Spinal cord (tissue), 4 donors: ENCODE measurements around the gene PPT1. TPM values are rescaled to one million over a fixed set of nuclear protein-coding genes. Genes with fewer than 3 reads are reported as not detected.

Source experiments
- polyA plus RNA-seq, 2 donors: library from polyadenylated mRNA; unstranded; fragments of 120-200 nt; gene quantifications; one replicate each; pipeline ENCODE4 v1.2.1, GENCODE V29; 2013; ENCODE audit not compliant: insufficient read length in 2 of 2
- total RNA-seq, 2 donors: library from RNA; depleted of rRNA in 1 of 2; stranded (reverse); fragments of 120-200 nt in 1 of 2; fragments of >200 nt in 1 of 2; gene quantifications; one replicate each; pipeline versions ENCODE4 v1.2.3 to v1.2.4, GENCODE V29; 2013 to 2014

Gene PPT1
- total and polyA plus RNA-seq, 4 donors: 87.4 to 124 (median 115) TPM

Other genes with a start within 250 kb of the PPT1 start
- gene TRIT1, start 213.7 kb downstream of the PPT1 start, total RNA-seq: 10 to 100 TPM; 33.5 to 35.6 TPM
- 10 to 100 TPM; 25.8 to 30.6 TPM for gene TRIT1, start 213.7 kb downstream of the PPT1 start, polyA plus RNA-seq
- gene MYCL, start 195.3 kb downstream of the PPT1 start, total RNA-seq: 1 to 10 TPM; 6.1 to 6.4 TPM
- 10 to 100 TPM; 13.2 to 16.6 TPM for gene MYCL, start 195.3 kb downstream of the PPT1 start, polyA plus RNA-seq
- 10 to 100 TPM; 15.7 to 20.5 TPM for gene MFSD2A, start 142.1 kb downstream of the PPT1 start, total RNA-seq
- 10 to 100 TPM; 34.8 to 42.9 TPM for gene MFSD2A, start 142.1 kb downstream of the PPT1 start, polyA plus RNA-seq
- 100 to 1,000 TPM; 177 to 201 TPM for gene CAP1, start 56.5 kb downstream of the PPT1 start, total RNA-seq
- gene CAP1, start 56.5 kb downstream of the PPT1 start, polyA plus RNA-seq: 100 to 1,000 TPM; 157 to 170 TPM
- 10 to 100 TPM; 35.8 to 65.1 TPM for gene RLF, start 64.1 kb upstream of the PPT1 start, total RNA-seq
- gene RLF, start 64.1 kb upstream of the PPT1 start, polyA plus RNA-seq: 10 to 100 TPM; 17.2 to 21.3 TPM
- gene TMCO2, start 150.7 kb upstream of the PPT1 start, total RNA-seq: not detected
- not detected for gene TMCO2, start 150.7 kb upstream of the PPT1 start, polyA plus RNA-seq
- gene ZMPSTE24, start 161.0 kb upstream of the PPT1 start, total RNA-seq: 10 to 100 TPM; 39.2 to 70.9 TPM
- 10 to 100 TPM; 38.9 to 45.8 TPM for gene ZMPSTE24, start 161.0 kb upstream of the PPT1 start, polyA plus RNA-seq
- gene COL9A2, start 220.0 kb upstream of the PPT1 start, total RNA-seq: 10 to 100 TPM; 14.1 to 38.9 TPM
- gene COL9A2, start 220.0 kb upstream of the PPT1 start, polyA plus RNA-seq: 10 to 100 TPM; 58.1 to 80.3 TPM